Breast epithelium (tissue), 4 donors: Measurements from ENCODE around the gene PSMA3. TPM values are rescaled to one million over a fixed set of nuclear protein-coding genes. Genes with fewer than 3 reads are reported as not detected.

Experiments used
- DNase-seq, 2 donors: peaks; one replicate each; pipeline ENCODE4 v3.0.0-alpha.2; 2019; ENCODE audit warnings: low spot score in 2 of 2
- H3K27ac ChIP-seq, 2 donors: fragments of 200-600 bp; sonication (generic) in 1 of 2; one replicate each; pipeline ENCODE4 v1.5.1; 2016 to 2019; ENCODE audit warnings: mild to moderate bottlenecking in 1 of 2
- H3K27me3 ChIP-seq, 2 donors: fragments of 200-600 bp; sonication (generic) in 1 of 2; one replicate each; pipeline versions ENCODE4 v1.5.1 to v1.6.0; 2017 to 2019; ENCODE audit warnings: control low read depth in 1 of 2, mild to moderate bottlenecking in 1 of 2
- H3K36me3 ChIP-seq: fragments of 200-600 bp; one replicate; pipeline ENCODE4 v1.5.1; 2019
- H3K4me1 ChIP-seq, 2 donors: fragments of 200-600 bp; sonication (generic); one replicate each; pipeline ENCODE4 v1.5.1; 2016 to 2019; ENCODE audit warnings: control low read depth in 1 of 2
- H3K4me3 ChIP-seq, 3 donors: fragments of 200-600 bp; sonication (generic); 1 replicate in 2 of 3; 2 replicates in 1 of 3; pipeline ENCODE4 v1.5.1; 2016 to 2019; ENCODE audit warnings: mild to moderate bottlenecking in 3 of 3, moderate library complexity in 2 of 3
- H3K9me3 ChIP-seq, 2 donors: fragments of 200-600 bp; sonication (generic) in 1 of 2; one replicate each; pipeline ENCODE4 v1.5.1; 2016 to 2019; ENCODE audit warnings: control low read depth in 1 of 2
- POLR2A ChIP-seq: fragments of 450-650 bp; IDR thresholded peaks from one replicate; pipeline ENCODE4 v1.6.1; 2016; ENCODE audit warnings: antibody characterized with exemption, mild to moderate bottlenecking, moderate library complexity
- POLR2AphosphoS5 ChIP-seq, 3 donors: sonication (generic); formaldehyde crosslinking; IDR thresholded peaks; one replicate each; pipeline ENCODE4 v1.6.1; 2017; ENCODE audit warnings: antibody characterized with exemption in 3 of 3
- intact Hi-C: fragments of 100-400 bp; cut with DNase I; formaldehyde crosslinking; loops from one replicate; pipeline ENCODE4 v1.15.1; 2023; ENCODE audit warnings: low total_unique reads
- total RNA-seq, 3 donors: library from RNA; depleted of rRNA; stranded (reverse); fragments of >200 nt; gene quantifications; one replicate each; pipeline ENCODE4 v1.1.0, GENCODE V29; 2016
- TF ChIP-seq, protein P1 (sequence below), 3 donors: fragments of 450-650 bp; IDR thresholded peaks; one replicate each; pipeline ENCODE4 v1.5.1; 2016 to 2017; ENCODE audit warnings: antibody characterized with exemption in 3 of 3, mild to moderate bottlenecking in 3 of 3, moderate library complexity in 3 of 3

PSMA3 gene
- total RNA-seq, 3 donors from 2014 or later, result 76.2 to 113 (median 88.1) TPM

DNA sequence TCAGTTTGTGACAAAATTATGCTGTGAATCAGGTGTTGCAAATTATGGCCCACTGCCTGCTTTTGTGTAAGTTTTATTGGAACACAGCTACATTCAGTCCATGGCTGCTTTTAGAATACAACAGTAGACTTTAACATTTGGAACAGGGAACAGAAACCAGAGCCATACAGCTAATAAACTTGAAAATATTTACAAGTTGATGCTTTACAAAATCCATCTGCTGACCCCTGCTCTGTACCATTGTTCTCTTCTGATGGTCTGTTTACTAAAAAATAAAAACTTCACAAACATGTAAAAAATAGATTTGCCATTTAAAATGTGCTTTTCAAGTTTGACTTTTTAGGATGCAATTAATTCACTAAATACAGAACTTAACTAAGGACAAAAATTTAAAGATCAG, 20.8 kb downstream of the PSMA3 start:
- Histone ChIP-seq H3K9me3 (no peaks in the 10 kb centered on the region), H3K27me3 (no peaks in the 10 kb centered on the region), H3K27ac (no peak overlapping the region), H3K36me3 (no peaks in the 10 kb centered on the region), H3K4me1 (no peaks in the 10 kb centered on the region), H3K4me3 (no peak overlapping the region)
- no peak for TF ChIP-seq POLR2A
- TF ChIP-seq POLR2AphosphoS5 (IDR thresholded peaks at IDR 0.05), result no peak
- TF ChIP-seq, protein P1, sequence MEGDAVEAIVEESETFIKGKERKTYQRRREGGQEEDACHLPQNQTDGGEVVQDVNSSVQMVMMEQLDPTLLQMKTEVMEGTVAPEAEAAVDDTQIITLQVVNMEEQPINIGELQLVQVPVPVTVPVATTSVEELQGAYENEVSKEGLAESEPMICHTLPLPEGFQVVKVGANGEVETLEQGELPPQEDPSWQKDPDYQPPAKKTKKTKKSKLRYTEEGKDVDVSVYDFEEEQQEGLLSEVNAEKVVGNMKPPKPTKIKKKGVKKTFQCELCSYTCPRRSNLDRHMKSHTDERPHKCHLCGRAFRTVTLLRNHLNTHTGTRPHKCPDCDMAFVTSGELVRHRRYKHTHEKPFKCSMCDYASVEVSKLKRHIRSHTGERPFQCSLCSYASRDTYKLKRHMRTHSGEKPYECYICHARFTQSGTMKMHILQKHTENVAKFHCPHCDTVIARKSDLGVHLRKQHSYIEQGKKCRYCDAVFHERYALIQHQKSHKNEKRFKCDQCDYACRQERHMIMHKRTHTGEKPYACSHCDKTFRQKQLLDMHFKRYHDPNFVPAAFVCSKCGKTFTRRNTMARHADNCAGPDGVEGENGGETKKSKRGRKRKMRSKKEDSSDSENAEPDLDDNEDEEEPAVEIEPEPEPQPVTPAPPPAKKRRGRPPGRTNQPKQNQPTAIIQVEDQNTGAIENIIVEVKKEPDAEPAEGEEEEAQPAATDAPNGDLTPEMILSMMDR (IDR thresholded peaks at IDR 0.05), result no peak
- DNase-seq, result no peak
- intact Hi-C loops, result no loop called here

DNA sequence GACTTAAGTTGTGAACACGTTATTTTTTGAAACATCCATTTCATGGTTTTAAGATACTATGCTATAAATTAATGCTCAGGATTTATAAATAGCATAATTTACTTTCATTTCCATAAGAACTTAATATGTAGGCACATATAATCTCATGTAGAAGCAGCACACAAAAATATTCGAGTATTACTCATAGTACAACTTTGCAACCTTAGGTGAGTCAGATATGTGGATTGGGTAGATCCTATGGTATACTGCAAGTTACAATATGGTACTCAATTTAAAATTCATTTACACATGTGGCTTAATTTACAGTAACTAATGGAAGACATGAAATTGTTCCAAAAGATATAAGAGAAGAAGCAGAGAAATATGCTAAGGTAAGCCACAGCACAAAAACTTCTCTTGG, 26.0 kb downstream of the PSMA3 start:
- Histone ChIP-seq H3K9me3 (no peaks in the 10 kb centered on the region), H3K36me3 (no peaks in the 10 kb centered on the region), H3K27ac (no peak overlapping the region), H3K27me3 (no peaks in the 10 kb centered on the region), H3K4me3 (no peak overlapping the region), H3K4me1 (no peaks in the 10 kb centered on the region)
- intact Hi-C loops, result no loop called here
- TF ChIP-seq POLR2AphosphoS5 (IDR thresholded peaks at IDR 0.05), result no peak
- TF ChIP-seq POLR2A, result no peak
- TF ChIP-seq, protein P1 (IDR thresholded peaks at IDR 0.05), result no peak
- no peak for DNase-seq

DNA sequence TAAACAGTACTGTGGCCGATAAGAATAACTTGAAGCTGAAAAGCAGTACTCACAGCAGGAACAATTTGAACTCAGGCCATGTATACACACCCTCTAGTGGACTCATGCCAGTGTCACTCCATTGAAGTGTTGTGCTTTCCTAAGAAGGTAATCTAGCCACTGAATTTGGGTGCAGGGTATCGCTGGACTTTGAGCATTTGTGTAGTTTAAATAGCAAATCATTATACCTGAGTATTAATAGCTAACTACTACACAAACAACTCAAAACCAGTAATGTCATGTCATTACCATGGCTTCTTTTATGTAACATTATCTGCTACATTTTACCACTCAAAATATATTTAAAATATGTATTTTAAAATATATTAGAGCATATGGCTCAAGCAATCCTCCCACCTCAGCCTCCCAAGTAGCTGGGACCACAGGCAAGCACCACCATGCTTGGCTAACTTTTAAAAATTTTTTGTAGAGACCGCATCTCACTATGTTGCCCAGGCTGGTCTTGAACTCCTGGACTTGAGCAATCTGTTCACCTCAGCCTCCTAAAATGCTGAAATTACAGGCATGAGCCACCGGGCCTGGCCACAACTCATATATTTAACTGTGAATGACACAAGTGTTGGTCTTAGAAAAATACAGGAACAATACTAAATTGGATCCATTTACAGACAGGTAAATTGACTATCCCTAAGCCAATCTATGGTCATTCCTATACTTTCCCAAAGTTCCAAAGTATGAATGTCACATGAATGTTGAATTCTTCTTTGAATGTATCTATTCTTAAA, 28.1 kb downstream of the PSMA3 start:
- no peaks in the 10 kb centered on the region for H3K9me3 ChIP-seq
- intact Hi-C loops, result no loop called here
- H3K4me3 ChIP-seq, result no peak overlapping the region
- TF ChIP-seq, protein P1 (IDR thresholded peaks at IDR 0.05), result no peak
- TF ChIP-seq POLR2AphosphoS5 (IDR thresholded peaks at IDR 0.05) (no peak), POLR2A (no peak)
- DNase-seq, result no peak
- no peaks in the 10 kb centered on the region for H3K4me1 ChIP-seq
- no peaks in the 10 kb centered on the region for H3K27me3 ChIP-seq
- no peaks in the 10 kb centered on the region for H3K36me3 ChIP-seq
- no peak overlapping the region for H3K27ac ChIP-seq

DNA sequence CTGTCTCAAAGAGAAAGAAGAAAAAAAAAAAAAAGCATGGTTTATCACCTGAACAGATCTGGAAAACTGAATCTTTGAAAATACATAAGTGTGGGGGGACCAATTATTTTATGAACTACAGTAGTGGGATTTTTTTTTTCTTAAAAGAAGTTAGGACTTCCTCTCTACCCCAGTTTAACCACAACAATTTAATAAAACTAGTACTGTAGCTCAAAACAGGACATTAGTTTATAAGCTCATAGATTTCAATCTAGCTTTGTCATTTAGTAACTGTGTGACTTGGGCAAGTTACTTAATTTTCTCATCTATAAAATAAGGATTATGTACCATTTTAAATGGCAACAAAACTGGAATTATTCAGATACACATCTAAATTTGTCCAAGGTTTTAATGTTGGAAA, 30.2 kb downstream of the PSMA3 start:
- Histone ChIP-seq H3K27ac (no peak overlapping the region), H3K27me3 (no peaks in the 10 kb centered on the region), H3K9me3 (no peaks in the 10 kb centered on the region), H3K4me1 (no peaks in the 10 kb centered on the region), H3K36me3 (no peaks in the 10 kb centered on the region), H3K4me3 (no peak overlapping the region)
- TF ChIP-seq POLR2A, result no peak
- TF ChIP-seq, protein P1 (IDR thresholded peaks at IDR 0.05), result no peak
- no peak for TF ChIP-seq POLR2AphosphoS5 (IDR thresholded peaks at IDR 0.05)
- intact Hi-C loops, result no loop called here
- DNase-seq, result no peak

DNA sequence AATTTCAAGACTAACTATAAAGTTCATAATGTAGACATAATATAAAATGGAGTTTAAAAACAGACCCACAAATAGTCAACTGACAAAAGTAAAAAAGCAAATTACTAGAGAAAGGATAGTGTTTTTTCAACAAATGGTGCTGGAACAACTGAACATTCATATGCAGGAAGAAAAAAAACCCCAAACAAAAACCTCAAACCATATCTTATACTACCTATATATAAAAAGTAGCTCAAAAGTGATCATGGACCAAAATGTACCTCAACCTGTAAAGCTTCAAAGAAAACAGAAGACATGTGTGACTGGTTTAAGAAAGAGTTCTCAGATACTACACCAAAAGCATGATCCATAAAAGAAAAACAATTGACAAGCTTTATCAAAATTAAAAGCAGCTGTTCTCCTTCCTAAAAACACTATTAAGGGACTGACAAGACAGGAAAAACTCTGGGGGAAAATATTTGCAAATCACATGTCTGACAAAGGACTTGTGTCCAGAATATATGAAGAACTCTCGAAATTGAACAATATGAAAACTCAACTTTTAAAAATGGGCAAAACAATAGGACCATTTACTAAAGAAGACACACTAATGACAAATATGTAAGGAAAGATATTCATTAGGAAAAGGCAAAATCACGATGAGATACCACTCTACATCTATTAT, 31.0 kb downstream of the PSMA3 start:
- TF ChIP-seq, protein P1 (IDR thresholded peaks at IDR 0.05), result no peak
- no peak for TF ChIP-seq POLR2AphosphoS5 (IDR thresholded peaks at IDR 0.05)
- TF ChIP-seq POLR2A, result no peak
- H3K27ac ChIP-seq, result no peak overlapping the region
- intact Hi-C loops, result no loop called here

More for the DNA sequence above, 31.0 kb downstream of the PSMA3 start:
- DNase-seq, result no peak
- no peak overlapping the region for H3K4me3 ChIP-seq
- peaks cover 0 to 4% of the 10 kb centered on the region in 2 donors for H3K4me1 ChIP-seq
- H3K36me3 ChIP-seq, result no peaks in the 10 kb centered on the region
- H3K9me3 ChIP-seq, result no peaks in the 10 kb centered on the region
- H3K27me3 ChIP-seq, result no peaks in the 10 kb centered on the region
